ENCODE results near the gene ACAP2. TPM values are rescaled to one million over a fixed set of nuclear protein-coding genes. Genes with fewer than 3 reads are reported as not detected.

ACAP2 gene

GRCh38 chr3:195227871-195228270 lies 214.9 kb downstream of the ACAP2 start:
- Histone ChIP-seq H2BK5ac (ENCODE audit: low read length) (no peak overlapping the region), H4K8ac (ENCODE audit: low read depth, low read length) (no peak overlapping the region), H3K56ac (ENCODE audit: low read length) (no peak overlapping the region), H3K27ac (ENCODE audit: low read depth, low read length) (no peak overlapping the region), H3K18ac (ENCODE audit: low read length) (no peak overlapping the region), H3K4ac (ENCODE audit: low read depth, low read length) (no peak overlapping the region), H2BK120ac (ENCODE audit: low read depth, low read length) (no peak overlapping the region), H3K23ac (ENCODE audit: low read length) (no peak overlapping the region), H4K5ac (ENCODE audit: low read length) (no peak overlapping the region), H3K27me3 (ENCODE audit: insufficient read depth, low read length, poor library complexity) (no peaks in the 10 kb centered on the region), H3K36me3 (ENCODE audit: control insufficient read depth, insufficient read depth, low read length) (no peaks in the 10 kb centered on the region), H3K79me1 (ENCODE audit: low read length) (peaks cover 2% of the 10 kb centered on the region), H3K4me3 (ENCODE audit: low read length) (no peak overlapping the region), H3K4me1 (ENCODE audit: control insufficient read depth, low read depth, low read length) (no peaks in the 10 kb centered on the region), H3K4me2 (ENCODE audit: low read length) (no peak overlapping the region), H3K9ac (ENCODE audit: low read length) (no peak overlapping the region), H2BK15ac (replicated peaks; ENCODE audit: low read depth) (no peak overlapping the region), H3K79me2 (ENCODE audit: control insufficient read depth, insufficient read depth, low read length) (no peaks in the 10 kb centered on the region), H2AK5ac (ENCODE audit: low read length) (no peak overlapping the region)
- WGBS (ENCODE audit: extremely low coverage, insufficient coverage, low lambda C conversion rate), result no CpG with 5 or more reads among the region's 6 CpGs
- DNase-seq, result no peak

- Histone ChIP-seq H2BK15ac (replicated peaks; ENCODE audit: low read depth) (no peak overlapping the region), H2AK5ac (ENCODE audit: low read length) (no peak overlapping the region), H3K4ac (ENCODE audit: low read depth, low read length) (no peak overlapping the region), H3K4me3 (ENCODE audit: low read length) (no peak overlapping the region), H3K4me2 (ENCODE audit: low read length) (no peak overlapping the region), H4K5ac (ENCODE audit: low read length) (no peak overlapping the region), H3K27me3 (ENCODE audit: insufficient read depth, low read length, poor library complexity) (no peaks in the 10 kb centered on the region), H3K23ac (ENCODE audit: low read length) (no peak overlapping the region), H3K4me1 (ENCODE audit: control insufficient read depth, low read depth, low read length) (no peaks in the 10 kb centered on the region), H2BK120ac (ENCODE audit: low read depth, low read length) (no peak overlapping the region), H3K18ac (ENCODE audit: low read length) (no peak overlapping the region), H2BK5ac (ENCODE audit: low read length) (no peak overlapping the region), H3K27ac (ENCODE audit: low read depth, low read length) (no peak overlapping the region), H3K36me3 (ENCODE audit: control insufficient read depth, insufficient read depth, low read length) (no peaks in the 10 kb centered on the region), H4K8ac (ENCODE audit: low read depth, low read length) (no peak overlapping the region), H3K79me2 (ENCODE audit: control insufficient read depth, insufficient read depth, low read length) (no peaks in the 10 kb centered on the region), H3K9ac (ENCODE audit: low read length) (no peak overlapping the region), H3K56ac (ENCODE audit: low read length) (no peak overlapping the region), H3K79me1 (ENCODE audit: low read length) (peaks cover 5% of the 10 kb centered on the region)
- no CpG with 5 or more reads among the region's 9 CpGs for WGBS (ENCODE audit: extremely low coverage, insufficient coverage, low lambda C conversion rate)
- peak; percentile 62 for DNase-seq
These were observed 215.8 kb downstream of the ACAP2 start for GRCh38 chr3:195226900-195227447.

GRCh38 chr3:195226445-195226844 lies 216.4 kb downstream of the ACAP2 start:
- Histone ChIP-seq H3K18ac (ENCODE audit: low read length) (no peak overlapping the region), H2BK120ac (ENCODE audit: low read depth, low read length) (no peak overlapping the region), H3K9ac (ENCODE audit: low read length) (no peak overlapping the region), H3K36me3 (ENCODE audit: control insufficient read depth, insufficient read depth, low read length) (no peaks in the 10 kb centered on the region), H3K4me2 (ENCODE audit: low read length) (no peak overlapping the region), H3K27me3 (ENCODE audit: insufficient read depth, low read length, poor library complexity) (no peaks in the 10 kb centered on the region), H3K23ac (ENCODE audit: low read length) (no peak overlapping the region), H3K56ac (ENCODE audit: low read length) (no peak overlapping the region), H2BK5ac (ENCODE audit: low read length) (no peak overlapping the region), H3K4me1 (ENCODE audit: control insufficient read depth, low read depth, low read length) (no peaks in the 10 kb centered on the region), H3K79me1 (ENCODE audit: low read length) (peaks cover 6% of the 10 kb centered on the region), H3K4me3 (ENCODE audit: low read length) (no peak overlapping the region), H4K5ac (ENCODE audit: low read length) (no peak overlapping the region), H3K4ac (ENCODE audit: low read depth, low read length) (no peak overlapping the region), H3K27ac (ENCODE audit: low read depth, low read length) (no peak overlapping the region), H3K79me2 (ENCODE audit: control insufficient read depth, insufficient read depth, low read length) (no peaks in the 10 kb centered on the region), H2AK5ac (ENCODE audit: low read length) (no peak overlapping the region), H2BK15ac (replicated peaks; ENCODE audit: low read depth) (no peak overlapping the region), H4K8ac (ENCODE audit: low read depth, low read length) (no peak overlapping the region)
- DNase-seq, result no peak
- no CpG with 5 or more reads among the region's 7 CpGs for WGBS (ENCODE audit: extremely low coverage, insufficient coverage, low lambda C conversion rate)

- Histone ChIP-seq H3K27ac (ENCODE audit: low read depth, low read length) (no peak overlapping the region), H3K79me1 (ENCODE audit: low read length) (peaks cover 11% of the 10 kb centered on the region), H3K4ac (ENCODE audit: low read depth, low read length) (no peak overlapping the region), H2BK5ac (ENCODE audit: low read length) (no peak overlapping the region), H2BK120ac (ENCODE audit: low read depth, low read length) (no peak overlapping the region), H3K56ac (ENCODE audit: low read length) (no peak overlapping the region), H3K4me1 (ENCODE audit: control insufficient read depth, low read depth, low read length) (no peaks in the 10 kb centered on the region), H3K4me3 (ENCODE audit: low read length) (no peak overlapping the region), H3K9ac (ENCODE audit: low read length) (no peak overlapping the region), H4K8ac (ENCODE audit: low read depth, low read length) (no peak overlapping the region), H4K5ac (ENCODE audit: low read length) (no peak overlapping the region), H3K23ac (ENCODE audit: low read length) (no peak overlapping the region), H3K18ac (ENCODE audit: low read length) (no peak overlapping the region), H3K36me3 (ENCODE audit: control insufficient read depth, insufficient read depth, low read length) (no peaks in the 10 kb centered on the region), H2BK15ac (replicated peaks; ENCODE audit: low read depth) (no peak overlapping the region), H3K4me2 (ENCODE audit: low read length) (no peak overlapping the region), H2AK5ac (ENCODE audit: low read length) (no peak overlapping the region), H3K79me2 (ENCODE audit: control insufficient read depth, insufficient read depth, low read length) (peaks cover 2% of the 10 kb centered on the region), H3K27me3 (ENCODE audit: insufficient read depth, low read length, poor library complexity) (no peaks in the 10 kb centered on the region)
- DNase-seq, result no peak
- WGBS (ENCODE audit: extremely low coverage, insufficient coverage, low lambda C conversion rate), result no CpG with 5 or more reads among the region's 3 CpGs
These were observed 217.7 kb downstream of the ACAP2 start for GRCh38 chr3:195224980-195225580.

Small RNAs within 50 kb of the gene (small RNA-seq; reads per million reads assigned to genes)
- gene RF00019 (ENCODE audit: insufficient read depth), result not detected
